Rectal smooth muscle tissue (tissue), 1 donor: Measurements from ENCODE around the gene NMS.
"Not testable (repeated sequence)": the region's sequence is repeated elsewhere in the genome, so short reads cannot be mapped to it uniquely, and the experiment has no call there.

ENCODE experiments used
- H3K27ac ChIP-seq: one replicate; pipeline ENCODE4 v1.7.0; 2013; ENCODE audit warnings: low read depth, low read length, inconsistent platforms
- H3K27me3 ChIP-seq: one replicate; pipeline ENCODE4 v1.7.0; 2013; ENCODE audit warnings: low read length; ENCODE audit not compliant: control insufficient read depth, insufficient read depth
- H3K36me3 ChIP-seq: one replicate; pipeline ENCODE4 v1.7.0; 2013; ENCODE audit warnings: low read length; ENCODE audit not compliant: control insufficient read depth, insufficient read depth
- H3K4me1 ChIP-seq: one replicate; pipeline ENCODE4 v1.7.0; 2013; ENCODE audit warnings: low read length; ENCODE audit not compliant: control insufficient read depth, insufficient read depth
- H3K4me3 ChIP-seq: one replicate; pipeline ENCODE4 v1.7.0; 2013; ENCODE audit warnings: low read length
- H3K9ac ChIP-seq: one replicate; pipeline ENCODE4 v1.7.0; 2013; ENCODE audit warnings: low read length

Gene NMS

DNA sequence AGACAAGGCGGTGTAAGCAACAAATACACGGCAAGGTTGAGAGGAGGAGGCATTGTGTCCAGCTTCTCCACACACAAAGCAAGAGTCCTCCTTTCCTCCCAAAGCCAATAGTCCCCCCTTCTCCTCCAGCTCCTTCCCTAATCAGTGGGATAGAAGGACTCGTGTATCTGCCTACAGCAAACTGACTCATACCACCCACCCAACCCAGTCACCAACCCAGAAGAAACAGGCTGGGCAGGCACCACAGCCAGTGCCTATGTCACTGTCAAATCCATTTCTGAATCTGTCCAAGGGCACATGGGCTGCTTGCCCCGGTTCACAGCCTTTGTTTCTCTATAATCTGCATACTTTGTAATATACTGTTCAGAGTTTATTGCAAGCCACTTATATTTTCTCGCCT is 19.2 kb upstream of the NMS start:
- Histone ChIP-seq H3K4me1 (no peaks in the 10 kb centered on the region), H3K27me3 (no peaks in the 10 kb centered on the region), H3K4me3 (no peak overlapping the region), H3K36me3 (no peaks in the 10 kb centered on the region), H3K27ac (no peak overlapping the region), H3K9ac (no peak overlapping the region)

DNA sequence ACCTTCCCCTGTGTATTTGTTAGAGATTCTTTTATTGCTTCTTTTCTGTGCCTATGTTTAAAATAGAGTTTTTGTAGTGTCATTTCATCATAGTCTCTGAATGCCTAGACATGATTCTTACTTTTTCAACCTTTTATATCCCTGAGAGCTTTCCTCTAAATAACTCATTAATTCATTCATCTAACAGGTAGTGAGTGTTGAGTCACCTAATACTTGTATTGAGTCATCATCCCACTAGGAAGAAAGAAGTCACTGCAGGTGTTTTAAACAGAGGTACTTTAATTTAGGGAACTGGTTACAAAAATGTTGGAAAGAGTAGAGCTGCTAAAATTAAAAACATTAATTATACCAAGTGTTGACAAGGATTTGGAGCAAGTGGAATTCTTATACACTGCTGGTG is 18.5 kb upstream of the NMS start:
- no peaks in the 10 kb centered on the region for H3K27me3 ChIP-seq
- no peak overlapping the region for H3K27ac ChIP-seq
- no peak overlapping the region for H3K4me3 ChIP-seq
- no peaks in the 10 kb centered on the region for H3K4me1 ChIP-seq
- H3K36me3 ChIP-seq = no peaks in the 10 kb centered on the region
- H3K9ac ChIP-seq = no peak overlapping the region

DNA sequence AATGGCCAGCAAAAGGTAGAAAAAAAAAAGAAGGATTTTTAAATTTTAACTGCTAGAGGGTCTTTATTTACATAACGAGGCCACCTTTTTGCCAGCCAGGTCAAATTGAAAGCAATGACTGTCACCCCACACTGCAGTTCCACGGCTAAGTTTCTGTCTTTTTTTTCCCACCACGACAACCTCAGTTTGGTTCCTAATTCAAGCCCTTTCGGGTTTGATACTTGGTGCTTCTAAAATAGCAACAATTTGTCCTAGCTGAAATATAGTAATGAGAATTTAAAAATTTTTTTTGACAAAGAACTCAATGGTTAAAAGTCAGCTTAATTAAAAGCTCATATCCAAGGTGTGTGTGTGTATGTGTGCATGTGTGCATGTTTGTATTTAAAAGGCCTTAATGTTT is 16.4 kb upstream of the NMS start:
- H3K27ac ChIP-seq = no peak overlapping the region
- H3K36me3 ChIP-seq = no peaks in the 10 kb centered on the region
- H3K9ac ChIP-seq = no peak overlapping the region
- no peaks in the 10 kb centered on the region for H3K27me3 ChIP-seq
- H3K4me3 ChIP-seq = no peak overlapping the region
- no peaks in the 10 kb centered on the region for H3K4me1 ChIP-seq

DNA sequence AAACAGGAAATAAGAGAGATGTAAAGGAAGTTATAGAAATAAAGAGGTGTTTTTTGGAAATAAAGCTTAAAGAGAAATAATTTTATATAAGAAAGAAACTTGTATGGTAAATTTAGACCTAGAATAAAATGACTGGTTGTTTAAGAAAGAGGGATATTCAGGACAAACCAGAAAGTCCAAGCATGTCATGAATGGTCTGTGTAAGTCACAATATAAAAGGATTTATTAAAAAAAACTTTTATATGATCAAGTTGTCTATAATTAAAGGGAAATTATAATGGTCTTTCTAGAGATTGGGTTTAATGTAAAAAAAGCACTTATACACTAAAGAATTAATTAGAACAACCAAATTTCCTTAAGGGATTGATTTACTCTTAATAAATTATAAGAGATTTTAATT is 13.9 kb upstream of the NMS start:
- not testable (repeated sequence) for H3K27ac ChIP-seq, H3K9ac ChIP-seq, H3K4me1 ChIP-seq, H3K36me3 ChIP-seq, H3K27me3 ChIP-seq, H3K4me3 ChIP-seq

DNA sequence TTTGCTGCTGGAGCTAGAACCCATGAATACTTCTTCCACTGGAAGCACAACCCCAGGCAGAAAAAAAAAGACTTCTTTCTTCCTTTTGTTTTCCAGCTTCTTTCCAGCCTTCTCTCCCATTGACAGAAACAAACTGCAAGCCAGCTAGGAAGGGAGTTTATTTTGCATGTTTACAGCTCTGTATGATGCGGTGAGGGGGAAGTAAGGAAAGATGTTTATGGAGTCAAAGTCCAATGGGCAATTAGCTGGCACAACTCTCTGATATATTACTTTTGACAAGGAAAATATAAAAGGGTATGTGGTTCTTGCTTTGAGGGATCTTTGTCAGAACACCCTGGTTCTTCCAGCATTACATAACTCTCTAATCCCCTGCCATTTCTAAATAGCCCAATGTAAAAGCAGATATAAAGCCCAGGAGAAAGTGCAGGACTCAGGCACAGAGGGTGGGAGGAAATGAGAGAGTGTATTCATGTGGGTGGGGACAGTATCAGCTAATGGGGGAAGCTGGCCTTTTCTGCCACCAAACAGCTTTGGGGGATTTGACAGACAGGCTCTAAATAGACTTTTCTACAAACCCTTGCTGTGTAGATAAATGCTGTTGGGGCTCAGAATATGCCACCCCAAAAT is 9.3 kb upstream of the NMS start:
- no peaks in the 10 kb centered on the region for H3K4me1 ChIP-seq
- no peak overlapping the region for H3K9ac ChIP-seq
- no peaks in the 10 kb centered on the region for H3K36me3 ChIP-seq
- no peak overlapping the region for H3K27ac ChIP-seq
- no peak overlapping the region for H3K4me3 ChIP-seq
- H3K27me3 ChIP-seq = no peaks in the 10 kb centered on the region

DNA sequence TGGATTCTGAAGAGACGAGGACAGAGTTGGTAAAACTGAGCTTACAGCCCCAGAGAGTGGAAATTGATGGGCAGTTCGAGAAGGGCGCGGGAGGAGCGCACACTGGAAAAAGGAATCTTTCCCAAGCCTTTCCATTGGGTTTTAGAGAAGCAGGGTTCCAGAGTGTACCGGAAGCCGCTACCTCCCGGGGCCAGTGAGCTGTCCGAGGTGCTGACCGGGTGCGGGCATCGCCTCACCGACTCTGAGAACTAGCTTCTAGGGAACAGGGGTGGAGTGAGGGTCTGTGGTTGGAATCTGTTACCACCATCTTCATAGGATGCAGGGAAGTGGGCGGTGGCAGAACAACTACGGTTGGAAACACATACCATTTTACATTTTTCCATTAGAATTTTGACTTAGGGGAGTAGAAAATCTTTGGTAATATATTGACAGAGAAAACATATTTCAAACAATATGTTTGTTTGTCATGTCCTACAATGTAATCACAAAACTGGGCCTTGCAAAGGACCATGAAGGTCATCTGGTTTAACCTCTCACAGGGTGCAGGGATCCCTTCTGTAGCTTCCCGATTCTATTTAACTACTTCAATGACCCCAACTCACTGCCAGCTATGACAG is 724 bp downstream of the NMS start:
- no peaks in the 10 kb centered on the region for H3K36me3 ChIP-seq
- no peak overlapping the region for H3K4me3 ChIP-seq
- H3K9ac ChIP-seq = no peak overlapping the region
- H3K27me3 ChIP-seq = no peaks in the 10 kb centered on the region
- no peaks in the 10 kb centered on the region for H3K4me1 ChIP-seq
- no peak overlapping the region for H3K27ac ChIP-seq

DNA sequence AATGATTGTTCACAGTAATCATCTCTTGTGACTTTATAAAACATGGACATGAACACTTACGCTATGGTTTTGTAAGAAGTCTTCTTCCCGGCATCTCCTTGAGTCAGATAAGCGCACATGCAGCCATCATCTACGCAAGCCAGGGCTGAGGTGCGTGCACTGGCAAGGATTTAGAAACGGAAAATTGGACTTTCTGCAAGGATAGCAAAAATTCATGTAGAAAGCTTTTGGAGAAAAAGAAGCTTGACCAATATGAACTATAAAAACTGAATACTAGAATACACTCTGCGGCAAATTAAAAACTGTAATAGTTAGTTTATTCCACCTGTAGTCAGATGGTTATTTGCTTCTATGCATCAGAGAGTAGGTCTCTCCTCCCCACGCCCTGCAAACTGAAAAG is 6.3 kb downstream of the NMS start:
- H3K4me3 ChIP-seq = no peak overlapping the region
- H3K27me3 ChIP-seq = no peaks in the 10 kb centered on the region
- H3K36me3 ChIP-seq = no peaks in the 10 kb centered on the region
- no peak overlapping the region for H3K27ac ChIP-seq
- H3K4me1 ChIP-seq = no peaks in the 10 kb centered on the region
- H3K9ac ChIP-seq = no peak overlapping the region

DNA sequence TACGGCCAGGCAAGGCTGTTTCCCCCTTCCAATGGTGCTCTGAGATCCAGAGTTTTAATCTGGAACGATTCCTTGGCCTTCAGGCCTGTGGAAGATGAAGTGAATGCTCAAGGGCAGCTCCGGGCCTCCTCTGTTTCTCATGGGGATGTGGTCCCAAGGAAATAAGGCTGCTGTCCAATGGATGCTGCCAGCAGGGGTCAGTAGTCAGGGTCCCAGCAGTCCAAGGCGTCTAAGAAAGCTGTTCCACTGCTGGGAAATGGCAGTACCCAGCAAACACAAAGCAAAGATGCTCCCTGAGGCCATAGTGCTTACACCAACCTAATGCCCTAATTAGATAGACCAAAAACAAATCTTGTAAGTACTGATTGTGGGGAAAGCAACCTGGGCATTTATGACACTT is 12.5 kb downstream of the NMS start:
- Histone ChIP-seq H3K9ac (no peak overlapping the region), H3K36me3 (no peaks in the 10 kb centered on the region), H3K4me1 (no peaks in the 10 kb centered on the region), H3K27ac (no peak overlapping the region), H3K27me3 (no peaks in the 10 kb centered on the region), H3K4me3 (no peak overlapping the region)

DNA sequence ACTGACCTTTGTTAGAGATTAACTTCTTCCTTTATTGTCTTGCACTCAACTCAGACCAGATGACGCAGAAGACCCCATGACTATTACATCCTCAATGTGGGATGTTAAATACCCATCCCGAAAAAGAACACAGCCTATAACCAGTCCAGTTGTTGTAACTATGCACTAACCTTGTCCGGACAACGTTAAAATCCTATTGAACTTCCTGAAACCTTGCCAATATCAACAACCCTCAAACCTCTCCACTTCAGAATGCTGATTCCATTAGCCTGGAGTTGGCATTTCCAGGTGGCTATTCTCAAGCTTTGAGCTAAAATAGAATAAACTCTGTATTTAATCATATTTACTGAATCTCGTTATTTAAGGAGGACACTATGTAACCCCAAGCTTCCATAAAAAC is 13.6 kb downstream of the NMS start:
- Histone ChIP-seq H3K9ac (no peak overlapping the region), H3K36me3 (no peaks in the 10 kb centered on the region), H3K27ac (no peak overlapping the region), H3K4me3 (no peak overlapping the region), H3K4me1 (no peaks in the 10 kb centered on the region), H3K27me3 (no peaks in the 10 kb centered on the region)

DNA sequence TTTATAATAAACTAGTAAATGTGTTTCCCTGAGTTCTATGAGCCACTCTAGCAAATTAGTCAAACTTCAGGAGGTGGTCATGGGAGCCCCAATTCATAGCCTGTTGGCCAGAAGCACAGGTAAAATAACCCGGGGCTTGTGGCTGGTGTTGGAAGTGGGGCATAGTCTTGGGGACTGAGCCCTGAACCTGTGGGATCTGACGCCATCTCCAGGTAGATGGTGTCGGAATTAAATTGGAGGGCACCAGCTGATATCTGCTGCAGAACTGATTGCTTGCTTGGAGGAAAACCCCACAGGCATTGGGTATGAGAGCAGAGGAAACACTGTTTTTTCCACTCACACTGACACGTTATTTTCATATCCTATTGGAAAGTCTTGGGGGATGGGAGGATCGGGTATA is 14.1 kb downstream of the NMS start:
- Histone ChIP-seq H3K36me3 (no peaks in the 10 kb centered on the region), H3K27ac (no peak overlapping the region), H3K4me1 (no peaks in the 10 kb centered on the region), H3K27me3 (no peaks in the 10 kb centered on the region), H3K9ac (no peak overlapping the region), H3K4me3 (no peak overlapping the region)

DNA sequence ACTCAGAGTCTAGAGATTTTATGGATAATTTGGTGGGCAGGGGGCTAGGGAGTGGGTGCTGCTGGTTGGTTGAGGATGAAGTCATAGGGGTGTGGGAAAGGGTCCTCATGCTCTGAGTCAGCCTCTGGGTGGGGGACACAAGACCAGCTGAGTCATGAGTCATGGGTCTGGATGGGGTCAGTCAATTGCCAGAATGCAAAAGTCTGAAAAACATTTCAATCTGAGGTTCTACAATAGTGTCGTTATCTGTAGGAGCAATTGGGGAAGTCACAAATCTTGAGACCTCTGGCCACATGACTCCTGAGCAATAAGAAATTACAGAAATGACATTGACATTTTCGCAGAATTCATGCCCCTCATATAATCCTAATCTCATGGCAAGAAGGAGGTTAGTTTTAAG is 15.1 kb downstream of the NMS start:
- H3K4me3 ChIP-seq = no peak overlapping the region
- no peaks in the 10 kb centered on the region for H3K4me1 ChIP-seq
- H3K27ac ChIP-seq = no peak overlapping the region
- no peaks in the 10 kb centered on the region for H3K27me3 ChIP-seq
- H3K36me3 ChIP-seq = no peaks in the 10 kb centered on the region
- H3K9ac ChIP-seq = no peak overlapping the region

DNA sequence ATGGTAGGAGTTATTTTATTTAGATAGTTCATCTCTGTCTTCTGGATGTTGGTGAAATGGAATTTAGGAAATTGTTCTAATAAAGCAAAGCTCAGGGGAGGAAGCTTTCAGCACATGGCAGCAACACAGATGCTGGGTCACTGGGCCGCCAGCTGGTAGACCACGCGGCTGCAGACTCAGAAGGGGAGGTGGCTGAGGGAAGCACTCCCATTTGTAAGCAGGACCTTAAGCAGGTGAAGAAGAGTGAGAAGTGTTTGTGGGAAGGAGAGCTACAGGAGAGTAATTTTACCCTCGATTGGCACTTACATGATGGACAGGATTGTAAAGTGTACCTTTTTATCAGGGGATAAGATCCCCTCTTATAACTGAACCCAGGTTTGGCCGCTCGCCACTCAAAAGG is 24.4 kb downstream of the NMS start:
- Histone ChIP-seq H3K4me3 (no peak overlapping the region), H3K36me3 (no peaks in the 10 kb centered on the region), H3K4me1 (no peaks in the 10 kb centered on the region), H3K27me3 (no peaks in the 10 kb centered on the region), H3K27ac (no peak overlapping the region), H3K9ac (no peak overlapping the region)

DNA sequence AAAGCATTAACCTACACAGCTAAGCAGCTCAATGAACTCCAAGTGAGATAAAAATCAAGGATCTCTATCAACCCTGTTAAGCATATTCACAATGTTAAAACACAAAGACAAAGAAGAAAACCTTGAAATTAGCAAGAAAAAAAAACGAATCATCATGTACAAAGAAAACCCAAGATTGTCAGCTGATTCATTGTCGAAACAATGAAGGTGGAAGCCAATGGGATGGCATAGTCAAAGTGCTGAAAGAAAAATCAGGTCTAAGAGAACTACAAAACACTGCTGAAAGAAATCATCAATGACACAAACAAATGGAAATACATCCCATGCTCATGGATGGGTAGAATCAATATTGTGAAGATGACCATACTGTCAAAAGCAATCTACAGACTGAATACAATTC is 32.5 kb downstream of the NMS start:
- Histone ChIP-seq H3K27me3 (no peaks in the 10 kb centered on the region), H3K36me3 (no peaks in the 10 kb centered on the region), H3K4me1 (no peaks in the 10 kb centered on the region), H3K4me3 (no peak overlapping the region), H3K27ac (no peak overlapping the region), H3K9ac (no peak overlapping the region)
